Measurements from ENCODE around the gene TTC12. TPM values are rescaled to one million over a fixed set of nuclear protein-coding genes. Genes with fewer than 3 reads are reported as not detected.

Gene TTC12
- total RNA-seq, 1 donor from 2014 or later, result 9.2 TPM

GRCh38 chr11:113384551-113384950 is 70.2 kb downstream of the TTC12 start:
- Mint-ChIP-seq H3K9me3 (ENCODE audit: unreplicated experiment) (peaks cover 2% of the 10 kb centered on the region), H3K36me3 (ENCODE audit: unreplicated experiment) (peaks cover 6% of the 10 kb centered on the region), H3K27ac (ENCODE audit: unreplicated experiment) (no peak overlapping the region), H3K4me3 (ENCODE audit: unreplicated experiment) (no peak overlapping the region), H3K4me1 (ENCODE audit: low read depth, unreplicated experiment) (peaks cover 3% of the 10 kb centered on the region), H3K27me3 (ENCODE audit: unreplicated experiment) (no peaks in the 10 kb centered on the region)
- DNase-seq, result no peak
- TF ChIP-seq CTCF (IDR thresholded peaks at IDR 0.05; ENCODE audit: partially characterized antibody, unreplicated experiment), result no peak

- H3K27ac Mint-ChIP-seq (ENCODE audit: unreplicated experiment), result no peak overlapping the region
- no peak for DNase-seq
- H3K4me3 Mint-ChIP-seq (ENCODE audit: unreplicated experiment), result no peak overlapping the region
- H3K4me1 Mint-ChIP-seq (ENCODE audit: low read depth, unreplicated experiment), result peaks cover 3% of the 10 kb centered on the region
- H3K36me3 Mint-ChIP-seq (ENCODE audit: unreplicated experiment), result no peaks in the 10 kb centered on the region
- no peak for TF ChIP-seq CTCF (IDR thresholded peaks at IDR 0.05; ENCODE audit: partially characterized antibody, unreplicated experiment)
- peaks cover 2% of the 10 kb centered on the region for H3K9me3 Mint-ChIP-seq (ENCODE audit: unreplicated experiment)
- H3K27me3 Mint-ChIP-seq (ENCODE audit: unreplicated experiment), result no peaks in the 10 kb centered on the region
These were observed 71.4 kb downstream of the TTC12 start for GRCh38 chr11:113385749-113386148.

- Mint-ChIP-seq H3K27ac (ENCODE audit: unreplicated experiment) (no peak overlapping the region), H3K4me3 (ENCODE audit: unreplicated experiment) (no peak overlapping the region), H3K4me1 (ENCODE audit: low read depth, unreplicated experiment) (peaks cover 3% of the 10 kb centered on the region), H3K9me3 (ENCODE audit: unreplicated experiment) (peaks cover 2% of the 10 kb centered on the region), H3K27me3 (ENCODE audit: unreplicated experiment) (no peaks in the 10 kb centered on the region), H3K36me3 (ENCODE audit: unreplicated experiment) (no peaks in the 10 kb centered on the region)
- no peak for TF ChIP-seq CTCF (IDR thresholded peaks at IDR 0.05; ENCODE audit: partially characterized antibody, unreplicated experiment)
- no peak for DNase-seq
These were observed 72.5 kb downstream of the TTC12 start for GRCh38 chr11:113386866-113387265.

- Mint-ChIP-seq H3K4me3 (ENCODE audit: unreplicated experiment) (no peak within 1 kb of the TSS), H3K4me1 (ENCODE audit: low read depth, unreplicated experiment) (peaks cover 5% of the 10 kb centered on the region), H3K27ac (ENCODE audit: unreplicated experiment) (no peak within 1 kb of the TSS), H3K36me3 (ENCODE audit: unreplicated experiment) (no peaks in the 10 kb centered on the region), H3K9me3 (ENCODE audit: unreplicated experiment) (peaks cover 2% of the 10 kb centered on the region), H3K27me3 (ENCODE audit: unreplicated experiment) (peaks cover 2% of the 10 kb centered on the region)
- DNase-seq, result no peak
- peak; percentile 31 for TF ChIP-seq CTCF (IDR thresholded peaks at IDR 0.05; ENCODE audit: partially characterized antibody, unreplicated experiment)
These were observed 73.3 kb downstream of the TTC12 start, which contains the start of gene ANKK1 for GRCh38 chr11:113387605-113388211. Gene ANKK1 (plus strand): TSS chr11:113387779. CDS start chr11:113387885, 106 bp downstream.

GRCh38 chr11:113389272-113389671 is 74.9 kb downstream of the TTC12 start:
- no peaks in the 10 kb centered on the region for H3K36me3 Mint-ChIP-seq (ENCODE audit: unreplicated experiment)
- H3K27ac Mint-ChIP-seq (ENCODE audit: unreplicated experiment), result no peak overlapping the region
- H3K27me3 Mint-ChIP-seq (ENCODE audit: unreplicated experiment), result peaks cover 2% of the 10 kb centered on the region
- peaks cover 2% of the 10 kb centered on the region for H3K9me3 Mint-ChIP-seq (ENCODE audit: unreplicated experiment)
- no peak overlapping the region for H3K4me3 Mint-ChIP-seq (ENCODE audit: unreplicated experiment)
- no peak for TF ChIP-seq CTCF (IDR thresholded peaks at IDR 0.05; ENCODE audit: partially characterized antibody, unreplicated experiment)
- no peak for DNase-seq
- H3K4me1 Mint-ChIP-seq (ENCODE audit: low read depth, unreplicated experiment), result peaks cover 5% of the 10 kb centered on the region

Data from glutamatergic neuron (in vitro differentiated cells).